HG03064 (cell line): Measurements from ENCODE around the gene PTBP2.
"Not testable (repeated sequence)": the region's sequence is repeated elsewhere in the genome, so short reads cannot be mapped to it uniquely, and the experiment has no call there.

Experiments used
- ATAC-seq: cut with Tn5 transposase; IDR thresholded peaks from one replicate; pipeline ENCODE4 v1.9.1; 2021; ENCODE audit warnings: low read depth; ENCODE audit not compliant: unreplicated experiment

The PTBP2 gene

DNA sequence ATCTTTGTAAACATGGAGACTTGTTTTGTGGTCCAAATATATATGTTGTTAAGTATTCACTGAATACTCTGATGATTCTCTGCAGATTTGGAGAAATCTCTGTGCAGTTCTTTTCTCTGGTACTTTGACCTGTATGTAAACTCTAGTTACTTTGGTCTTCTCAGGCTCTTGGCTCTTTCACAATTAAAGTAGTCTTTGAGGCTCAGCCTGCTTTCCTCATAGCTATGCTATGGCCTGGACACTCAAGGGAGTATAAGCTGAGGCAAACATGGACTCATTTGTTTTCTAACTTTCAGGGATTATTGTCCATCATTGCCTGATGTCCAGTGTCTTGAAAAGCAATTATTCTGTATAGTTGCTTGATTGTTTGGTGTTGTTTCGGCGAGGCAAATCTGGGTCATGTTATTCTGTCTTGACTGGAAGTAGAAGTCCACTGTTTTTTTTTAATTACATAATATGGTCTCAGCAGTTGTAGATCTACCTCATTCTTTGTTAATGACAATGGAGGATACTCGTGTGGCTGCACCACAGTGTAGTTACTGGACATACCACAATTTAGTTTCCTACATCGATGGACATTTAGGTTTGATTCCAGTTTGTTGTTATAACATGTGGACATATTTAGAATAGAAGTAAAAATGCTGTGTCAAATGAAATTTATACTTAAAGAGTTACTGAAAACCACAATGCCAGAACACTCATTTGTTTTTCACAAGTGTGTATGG, 9.2 kb downstream of the PTBP2 start:
- no peak for ATAC-seq

GRCh38 chr1:96741335-96741734, 19.8 kb downstream of the PTBP2 start:
- no peak for ATAC-seq

- no peak for ATAC-seq
Measured at GRCh38 chr1:96746440-96747420, 25.1 kb downstream of the PTBP2 start.

GRCh38 chr1:96747565-96747964, 26.0 kb downstream of the PTBP2 start:
- ATAC-seq = no peak

DNA sequence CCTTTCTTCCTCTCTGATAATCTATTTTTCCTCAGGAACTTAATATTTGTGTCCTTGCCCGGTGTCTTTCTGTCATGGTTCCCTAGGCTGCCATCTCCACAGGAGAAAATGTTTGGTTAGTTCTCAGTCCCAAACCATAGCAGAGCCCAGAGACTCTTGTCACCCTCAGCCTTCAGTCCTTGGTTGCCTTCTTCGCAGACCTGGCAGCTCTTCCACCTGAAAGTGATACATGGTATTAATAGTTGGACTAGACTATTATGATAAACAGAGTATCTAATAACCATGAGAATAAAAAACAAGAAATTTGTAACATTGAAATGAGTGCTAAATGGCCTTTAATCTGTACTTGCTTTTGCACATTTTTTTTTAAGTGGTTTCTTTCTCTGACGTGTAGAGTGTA, 26.5 kb downstream of the PTBP2 start:
- ATAC-seq = no peak

GRCh38 chr1:96749618-96750017, 28.0 kb downstream of the PTBP2 start:
- no peak for ATAC-seq

DNA sequence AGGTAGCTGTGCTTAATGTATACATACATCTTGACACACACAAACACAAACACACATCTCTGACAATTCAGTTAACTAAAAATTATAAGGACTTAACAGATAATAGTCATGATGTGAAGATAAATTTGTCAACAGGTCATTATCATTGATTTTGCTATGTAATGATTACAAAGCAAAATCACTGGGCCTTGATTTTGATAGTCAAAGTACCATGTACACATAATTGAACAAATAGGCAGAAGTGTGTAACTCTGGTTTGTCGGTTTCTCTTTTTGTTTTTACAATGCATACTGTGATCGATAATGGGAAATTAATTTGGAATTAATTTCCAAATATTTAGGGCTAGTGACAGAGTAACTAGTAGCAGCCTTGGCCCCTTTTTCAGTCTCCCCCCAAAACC, 30.8 kb downstream of the PTBP2 start:
- ATAC-seq = no peak

DNA sequence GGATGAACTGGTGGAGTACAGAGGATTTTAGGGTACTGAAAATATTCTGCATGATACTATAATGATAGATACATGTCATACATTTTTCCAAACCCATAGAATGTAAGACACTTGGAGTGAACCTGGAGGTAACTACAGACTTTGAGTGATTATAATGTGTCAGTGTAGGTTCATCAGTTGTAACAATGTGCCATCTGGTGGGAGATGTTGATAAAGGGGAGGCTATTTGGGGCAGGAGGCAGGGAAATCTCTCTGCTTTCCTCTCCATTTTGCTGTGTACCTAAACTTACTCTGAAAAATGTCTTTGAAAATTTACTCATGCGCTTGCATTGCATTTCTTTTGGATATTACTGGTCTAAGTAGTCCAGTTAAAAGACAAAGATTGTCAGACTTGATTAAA, 35.2 kb downstream of the PTBP2 start:
- ATAC-seq = no peak

GRCh38 chr1:96762586-96762985, 41.0 kb downstream of the PTBP2 start:
- not testable (repeated sequence) for ATAC-seq

- ATAC-seq = no peak
Measured at GRCh38 chr1:96763514-96763913, 41.9 kb downstream of the PTBP2 start.

DNA sequence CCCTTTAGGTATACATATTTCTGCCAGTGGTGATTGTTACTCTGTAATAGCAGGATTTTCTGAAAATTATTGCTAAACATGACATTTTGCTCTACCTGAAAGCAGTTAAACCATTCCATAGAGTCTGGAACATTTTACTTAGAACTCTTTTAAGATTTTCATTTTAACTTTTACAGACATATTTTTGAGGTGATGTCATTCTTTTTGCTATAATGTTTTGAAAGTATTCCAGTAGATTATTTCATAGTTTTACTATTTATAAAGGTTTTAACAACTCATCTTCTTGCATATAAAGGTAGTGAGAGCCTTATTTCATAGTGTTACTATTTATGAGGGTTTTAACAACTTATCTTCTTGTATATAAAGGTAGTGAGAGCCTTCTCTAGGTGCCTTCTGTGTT, 42.9 kb downstream of the PTBP2 start:
- ATAC-seq = no peak

- no peak for ATAC-seq
Measured at GRCh38 chr1:96771847-96772246, 50.3 kb downstream of the PTBP2 start.

DNA sequence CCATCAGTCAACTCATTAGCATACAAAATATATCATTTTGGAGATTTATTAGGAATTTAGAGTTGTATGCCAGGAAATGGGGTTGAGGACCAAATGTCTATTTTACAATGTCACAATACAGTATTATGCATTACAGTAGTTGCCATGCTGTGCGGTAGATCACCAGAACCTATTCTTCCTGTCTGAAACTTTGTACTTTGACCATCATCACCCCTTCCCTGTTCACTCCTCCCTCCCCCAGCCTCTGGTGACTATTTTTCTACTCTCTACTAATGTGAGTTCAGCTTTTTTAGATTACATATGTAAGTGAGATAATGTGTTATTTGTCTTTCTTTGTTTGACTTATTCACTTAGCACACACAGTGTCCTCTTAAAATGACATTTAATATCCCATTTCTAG, 50.8 kb downstream of the PTBP2 start:
- ATAC-seq = no peak

GRCh38 chr1:96772972-96773371, 51.4 kb downstream of the PTBP2 start:
- no peak for ATAC-seq

- no peak for ATAC-seq
Measured at GRCh38 chr1:96782206-96782605, 60.6 kb downstream of the PTBP2 start.

- ATAC-seq = no peak
Measured at GRCh38 chr1:96782856-96783255, 61.3 kb downstream of the PTBP2 start.

DNA sequence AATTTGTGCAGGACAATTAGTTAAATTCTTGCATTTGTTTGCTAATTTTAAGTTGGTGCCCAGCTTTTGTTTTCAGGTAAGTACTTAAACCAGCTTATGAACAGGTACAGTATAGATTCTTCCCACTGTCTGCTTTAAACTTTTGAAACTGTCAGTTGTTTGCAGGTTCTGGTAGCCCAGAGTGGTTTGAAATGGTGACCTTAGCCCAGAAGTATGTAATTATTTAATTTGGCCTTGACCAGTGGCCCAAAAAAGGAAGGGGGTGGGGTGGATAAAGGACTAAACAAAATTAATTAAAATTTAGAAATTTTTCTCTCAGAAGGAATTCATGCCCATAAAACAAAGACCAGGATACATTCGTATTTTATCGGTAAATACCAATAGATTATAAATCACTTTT, 69.0 kb downstream of the PTBP2 start:
- no peak for ATAC-seq

GRCh38 chr1:96792220-96792619, 70.6 kb downstream of the PTBP2 start:
- no peak for ATAC-seq

DNA sequence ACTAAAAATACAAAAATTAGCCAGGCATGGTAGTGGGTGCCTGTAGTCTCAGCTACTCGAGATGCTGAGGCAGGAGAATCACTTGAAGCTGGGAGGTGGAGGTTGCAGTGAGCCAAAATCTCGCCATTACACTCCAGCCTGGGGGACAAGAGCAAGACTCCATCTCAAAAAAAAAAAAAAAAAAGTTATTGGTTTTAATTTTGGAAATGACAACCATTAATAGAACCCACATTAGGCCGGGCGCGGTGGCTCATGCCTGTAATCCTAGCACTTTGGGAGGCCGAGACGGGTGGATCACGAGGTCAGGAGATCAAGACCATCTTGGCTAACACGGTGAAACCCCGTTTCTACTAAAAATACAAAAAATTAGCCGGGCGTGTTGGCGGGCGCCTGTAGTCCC, 80.1 kb downstream of the PTBP2 start:
- ATAC-seq = not testable (repeated sequence)

GRCh38 chr1:96804648-96805047, 83.1 kb downstream of the PTBP2 start:
- ATAC-seq = no peak

GRCh38 chr1:96808191-96808590, 86.6 kb downstream of the PTBP2 start:
- no peak for ATAC-seq

DNA sequence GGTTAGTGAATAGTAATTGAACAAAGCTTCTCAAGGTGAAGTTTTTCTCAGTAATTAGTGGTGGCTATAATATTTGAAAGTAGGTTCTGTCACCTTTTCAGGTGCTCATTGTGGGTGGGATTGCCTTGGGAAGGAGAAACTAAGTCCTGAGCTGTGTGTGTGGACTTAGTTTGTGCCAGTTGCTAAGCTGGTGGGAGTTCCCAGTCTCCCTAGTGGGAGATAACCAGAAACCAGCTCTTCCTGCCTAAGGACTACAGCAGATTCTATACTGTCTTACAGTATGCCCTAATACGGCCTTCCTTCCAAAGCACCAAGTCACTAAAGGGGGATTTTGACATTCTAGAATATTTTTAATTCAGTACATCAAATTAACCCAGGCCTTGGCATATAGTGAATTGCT, 94.3 kb downstream of the PTBP2 start:
- no peak for ATAC-seq
